ENCODE results near the gene NOC4L. TPM values are rescaled to one million over a fixed set of nuclear protein-coding genes. Genes with fewer than 3 reads are reported as not detected.
"Not testable (repeated sequence)": the region's sequence is repeated elsewhere in the genome, so short reads cannot be mapped to it uniquely, and the experiment has no call there.

NOC4L gene
- polyA plus RNA-seq, 1 donor = 16.2 TPM

DNA sequence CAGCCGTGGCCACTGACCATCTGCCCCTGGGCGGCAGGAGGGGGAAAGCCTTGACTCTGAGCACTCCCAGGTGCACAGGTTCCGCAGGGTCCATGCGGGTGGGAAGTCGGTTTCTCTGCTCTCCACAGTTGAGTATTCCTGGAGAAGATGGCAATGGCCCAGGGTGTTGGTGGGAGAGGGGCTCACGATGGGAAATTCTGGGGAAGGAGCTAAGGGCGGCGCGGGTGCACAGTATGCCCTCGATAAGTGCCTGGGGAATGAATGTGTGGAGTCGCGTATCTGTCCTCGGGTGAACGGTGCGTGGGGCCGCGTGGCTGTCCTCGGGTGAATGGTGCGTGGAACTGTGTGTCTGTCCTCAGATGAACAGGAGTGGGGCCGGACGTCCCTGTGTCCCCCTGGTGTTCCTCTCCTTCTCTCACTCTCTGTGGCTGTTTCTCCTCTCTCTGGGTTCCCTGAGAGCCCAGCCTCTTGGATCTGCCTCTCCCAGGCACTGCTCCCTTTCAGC, 38.0 kb downstream of the NOC4L start:
- no peak for DNase-seq

DNA sequence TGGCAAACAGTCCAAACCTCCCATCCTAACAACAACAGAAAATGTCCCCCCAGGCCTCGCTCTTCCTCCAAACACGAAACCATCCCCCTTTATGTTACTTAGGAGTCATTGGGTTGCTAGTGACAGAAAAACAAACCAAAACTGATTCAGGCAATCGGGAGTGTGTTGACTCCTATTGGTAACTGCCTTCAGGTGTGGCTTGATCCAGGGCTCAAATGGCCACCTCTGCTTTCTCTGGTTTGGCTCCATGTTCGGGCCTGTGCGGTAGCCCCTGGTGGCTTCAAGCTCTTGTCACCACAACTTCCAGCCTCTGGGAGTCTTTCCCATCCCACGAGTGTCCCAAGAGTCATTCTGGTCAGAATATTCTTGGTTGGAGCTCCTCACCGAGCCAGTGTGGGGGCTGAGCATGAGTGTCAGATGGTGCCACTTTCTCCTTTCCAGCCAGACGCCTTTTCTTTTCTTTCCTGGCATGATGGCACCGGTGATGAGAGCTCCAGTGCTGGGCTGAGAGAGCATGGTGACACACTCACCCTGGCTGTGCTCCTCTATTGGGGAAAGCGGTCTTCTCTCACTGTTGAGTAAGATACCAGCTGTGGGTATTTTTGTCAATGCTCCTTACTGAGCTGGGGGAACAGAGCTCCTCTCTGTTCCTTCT, 38.6 kb downstream of the NOC4L start:
- no peak for DNase-seq

DNA sequence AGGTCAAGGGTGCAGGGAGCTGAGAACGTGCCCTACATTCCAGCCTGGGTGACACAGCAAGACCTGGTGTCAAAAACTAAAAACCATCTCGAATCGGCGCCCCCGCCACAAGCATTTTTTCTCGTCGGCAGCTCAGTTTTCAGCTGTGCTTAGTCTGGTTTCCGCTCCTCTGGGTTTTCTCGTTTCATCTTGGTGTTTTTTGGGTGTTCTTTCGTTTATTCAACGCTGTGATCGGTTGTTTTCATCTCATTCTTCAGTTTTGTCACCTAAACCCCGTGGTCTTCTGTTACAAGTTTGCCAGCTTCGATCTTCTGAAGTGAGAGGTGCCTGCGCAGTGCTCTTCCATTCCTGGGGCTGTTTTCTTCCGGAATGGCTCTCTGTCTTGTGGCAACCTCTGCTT, 41.4 kb downstream of the NOC4L start:
- no peak for DNase-seq

DNA sequence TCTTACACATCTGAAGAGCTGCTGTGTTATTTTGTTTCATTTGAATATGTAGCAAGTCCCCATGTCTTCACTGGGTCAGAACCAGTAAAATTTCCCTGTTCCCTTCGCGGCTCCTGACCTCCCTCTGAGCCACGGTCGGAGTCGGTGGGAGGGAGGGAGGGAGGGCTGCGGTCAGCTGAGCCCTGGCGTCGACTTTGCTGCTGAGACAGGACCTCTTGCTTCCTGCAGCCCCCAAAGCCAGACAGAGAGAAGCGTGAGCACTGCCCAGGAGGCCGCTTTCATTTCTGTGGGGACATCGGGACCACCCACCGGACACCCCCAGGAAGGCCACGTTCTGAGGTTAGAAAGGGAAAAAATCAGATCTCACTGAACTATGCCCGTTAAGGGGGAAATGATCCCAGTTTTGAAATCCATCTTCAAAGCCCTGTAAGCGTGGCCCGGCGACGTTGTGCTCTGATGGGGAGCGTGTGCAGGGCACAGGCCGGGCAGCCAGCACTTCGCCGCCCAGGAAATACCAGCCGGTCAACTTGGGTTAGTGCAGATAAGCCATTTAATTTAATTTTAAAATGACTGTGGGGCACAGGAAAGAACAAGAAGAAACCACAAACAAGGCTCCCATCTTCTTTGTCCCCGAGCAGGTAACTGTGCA, 42.1 kb downstream of the NOC4L start:
- no peak for DNase-seq

DNA sequence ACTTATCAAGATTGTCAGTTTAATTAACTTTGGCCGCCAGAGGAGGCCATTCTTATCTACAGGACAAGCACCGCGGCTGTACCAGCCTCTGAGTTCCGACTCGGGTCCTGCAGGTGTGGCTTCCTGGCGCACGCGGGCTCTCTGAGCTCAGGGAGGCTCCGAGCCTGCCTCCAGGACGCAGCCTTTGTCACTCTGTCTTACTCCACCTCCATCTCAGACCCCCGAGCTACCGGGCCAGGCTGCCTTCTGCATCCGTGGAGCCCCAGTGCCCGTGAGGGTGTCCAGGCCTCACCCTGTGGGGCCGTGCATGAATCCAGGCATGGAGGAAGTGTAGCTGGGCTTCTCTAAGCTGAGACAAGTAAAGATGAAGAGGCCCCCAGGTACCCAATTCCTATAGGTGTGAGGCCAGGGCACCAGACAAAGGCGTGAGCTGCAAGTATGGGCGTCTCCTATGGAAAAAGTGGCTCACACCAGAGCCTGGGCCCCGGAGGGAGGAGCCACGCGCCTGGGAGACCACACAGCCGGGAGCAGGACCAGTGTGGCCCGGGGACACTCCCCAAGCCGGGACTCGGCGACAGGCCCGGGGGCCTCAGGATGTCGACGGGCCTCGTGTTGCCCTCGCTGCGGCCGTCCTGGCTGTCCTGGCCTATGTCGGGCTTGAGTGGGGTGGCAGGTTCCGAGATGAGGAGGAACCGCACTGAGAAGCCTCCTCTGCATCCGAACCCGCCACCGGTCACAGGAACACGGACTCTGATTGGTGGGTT, 42.8 kb downstream of the NOC4L start:
- DNase-seq = no peak

DNA sequence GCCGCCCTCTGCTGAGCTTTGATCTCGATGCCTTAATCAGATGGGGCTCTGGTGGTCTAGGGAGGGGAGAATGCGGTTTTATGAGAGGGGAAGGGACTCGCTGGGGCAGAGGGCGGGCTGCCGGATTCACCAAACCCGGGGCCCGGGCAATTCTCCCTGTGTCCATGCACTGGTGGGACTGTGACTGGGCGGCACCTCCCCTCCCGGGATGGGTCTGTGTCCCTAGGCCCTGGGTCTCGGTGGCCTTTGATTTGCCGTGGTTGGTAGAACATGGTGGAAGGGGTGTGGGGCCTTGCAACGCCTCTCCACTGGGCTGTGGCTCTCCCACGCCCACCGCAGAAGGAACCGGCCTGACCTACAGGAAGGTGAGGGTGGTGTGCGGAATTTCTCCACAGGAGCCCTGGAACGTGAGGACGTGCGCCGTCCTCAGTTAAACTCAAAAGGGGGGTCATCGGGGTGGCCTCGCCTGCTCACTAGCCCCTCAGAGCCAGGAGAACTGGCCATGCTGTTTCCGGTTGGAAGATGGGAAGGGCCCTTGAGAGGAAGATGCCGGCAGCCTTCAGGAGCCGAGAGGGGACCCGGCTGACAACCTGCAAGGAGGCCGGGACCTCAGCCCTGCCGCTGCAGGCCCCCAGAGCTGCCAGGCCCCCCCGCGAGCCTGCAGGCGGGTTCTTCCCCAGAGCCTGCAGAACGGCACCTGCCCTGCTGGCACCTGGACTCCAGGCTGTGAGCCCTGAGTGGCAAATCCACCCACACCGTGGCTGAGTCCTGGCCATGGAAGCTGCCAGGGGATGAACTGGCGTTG, 43.6 kb downstream of the NOC4L start:
- DNase-seq = no peak

DNA sequence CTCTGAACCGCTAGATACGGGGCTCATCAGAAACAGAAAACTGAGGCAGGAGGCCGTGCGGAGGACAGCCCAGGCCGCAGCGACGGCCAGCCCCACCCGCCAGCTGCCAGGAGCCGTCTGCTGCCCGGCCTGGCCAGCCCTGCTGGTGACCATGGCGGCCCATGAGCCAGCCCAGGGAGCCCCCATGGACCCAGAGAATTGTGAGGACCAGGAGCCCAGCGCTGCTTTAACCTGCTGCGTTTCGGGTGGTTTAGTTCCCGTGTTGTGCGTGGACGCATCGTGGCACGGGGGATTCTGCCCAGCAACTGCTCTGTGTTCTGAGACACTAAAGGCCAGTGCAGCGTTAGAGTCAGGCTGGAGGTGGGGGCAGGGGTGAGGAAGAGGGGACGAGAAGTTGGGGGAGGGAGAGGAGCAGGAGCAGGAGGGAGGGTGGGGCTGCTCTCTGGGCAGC, 44.2 kb downstream of the NOC4L start:
- no peak for DNase-seq

DNA sequence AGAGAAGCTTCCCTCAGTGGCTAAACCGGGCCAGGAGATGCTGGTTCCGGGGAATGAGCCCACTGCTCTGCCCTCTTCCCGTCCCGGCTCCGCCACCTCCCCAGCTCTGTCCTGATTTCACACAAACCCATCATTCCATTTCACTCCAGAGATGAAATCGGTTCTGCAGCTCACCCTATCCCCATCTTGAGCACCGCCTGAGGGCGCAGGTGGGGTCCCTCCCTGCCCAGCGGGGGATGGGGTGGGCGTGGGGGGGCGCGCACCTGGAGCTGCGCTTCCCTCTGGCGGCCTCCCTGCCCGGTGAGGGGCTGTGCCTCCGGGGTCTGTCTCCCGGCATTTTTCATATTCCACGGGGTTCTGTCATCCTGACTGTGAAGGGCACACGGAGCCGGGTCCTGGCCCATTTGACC, 44.7 kb downstream of the NOC4L start:
- DNase-seq = no peak

DNA sequence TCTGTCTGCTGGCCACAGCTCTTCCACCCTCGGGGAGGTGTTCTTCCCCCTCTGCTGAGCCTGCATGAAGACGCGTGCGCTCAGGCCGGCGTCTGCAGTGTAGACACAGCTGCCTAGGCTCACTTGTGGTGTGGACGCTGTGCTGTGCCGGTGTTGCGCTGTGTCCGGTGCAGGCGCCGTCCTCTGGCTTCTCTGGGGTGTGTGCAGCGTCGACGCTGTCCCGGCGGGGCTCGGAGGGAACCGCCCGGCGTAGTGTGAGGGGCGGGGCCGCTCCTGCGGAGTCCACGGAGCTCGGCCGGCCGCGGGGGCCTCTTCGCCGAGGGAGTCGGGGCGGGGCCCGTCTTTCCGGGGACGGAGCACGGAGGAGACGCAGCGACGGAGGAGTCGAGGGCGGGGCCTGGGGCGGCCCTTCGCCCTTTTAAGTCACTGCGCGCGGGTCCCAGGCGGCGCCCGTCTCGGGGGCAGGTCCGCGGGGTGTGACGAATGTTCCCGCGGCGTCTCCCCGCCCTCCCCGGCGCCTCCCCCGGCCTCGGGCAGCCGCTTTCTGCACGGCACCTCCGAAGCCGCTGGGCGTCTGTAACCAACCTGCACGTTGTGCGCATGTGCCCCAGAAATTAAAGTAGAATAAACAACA, 45.2 kb downstream of the NOC4L start:
- peak; percentile 69 for DNase-seq

DNA sequence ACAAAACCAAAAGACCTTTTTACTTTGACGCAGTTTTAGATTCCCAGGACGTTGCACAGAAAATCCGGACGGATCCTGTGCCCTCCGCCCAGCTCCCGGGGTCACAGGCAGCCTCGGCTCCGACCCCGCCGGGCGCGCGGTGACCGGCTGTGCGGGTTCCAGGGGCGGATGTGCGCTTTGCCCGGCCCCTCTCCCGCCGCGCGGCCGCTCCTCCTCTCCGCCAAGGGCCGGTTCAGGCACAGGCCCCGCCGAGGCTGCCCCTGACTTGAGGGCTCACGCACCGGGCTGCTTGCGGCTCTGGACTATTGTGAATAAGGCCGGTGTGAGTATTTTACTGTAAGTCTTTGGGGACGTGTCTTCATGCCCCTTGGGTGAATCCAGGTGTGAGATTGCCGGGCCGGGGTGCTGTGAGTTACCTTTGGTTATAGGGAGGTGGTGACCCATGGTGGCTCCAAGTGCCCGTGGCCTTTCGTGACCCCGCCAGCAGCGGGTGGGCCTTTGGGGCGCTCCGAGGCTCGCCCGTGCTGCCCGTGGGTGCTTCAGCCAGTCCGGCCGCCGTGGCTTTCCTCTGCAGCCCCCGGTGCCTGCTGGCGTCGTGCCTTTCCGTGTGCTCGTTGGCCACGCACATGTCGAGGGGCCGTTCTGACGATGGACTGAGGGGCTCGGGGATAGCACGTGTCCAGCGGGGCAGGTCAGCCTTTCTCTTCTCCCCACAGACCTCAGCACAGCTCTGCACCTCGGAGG, 45.9 kb downstream of the NOC4L start:
- DNase-seq = no peak

DNA sequence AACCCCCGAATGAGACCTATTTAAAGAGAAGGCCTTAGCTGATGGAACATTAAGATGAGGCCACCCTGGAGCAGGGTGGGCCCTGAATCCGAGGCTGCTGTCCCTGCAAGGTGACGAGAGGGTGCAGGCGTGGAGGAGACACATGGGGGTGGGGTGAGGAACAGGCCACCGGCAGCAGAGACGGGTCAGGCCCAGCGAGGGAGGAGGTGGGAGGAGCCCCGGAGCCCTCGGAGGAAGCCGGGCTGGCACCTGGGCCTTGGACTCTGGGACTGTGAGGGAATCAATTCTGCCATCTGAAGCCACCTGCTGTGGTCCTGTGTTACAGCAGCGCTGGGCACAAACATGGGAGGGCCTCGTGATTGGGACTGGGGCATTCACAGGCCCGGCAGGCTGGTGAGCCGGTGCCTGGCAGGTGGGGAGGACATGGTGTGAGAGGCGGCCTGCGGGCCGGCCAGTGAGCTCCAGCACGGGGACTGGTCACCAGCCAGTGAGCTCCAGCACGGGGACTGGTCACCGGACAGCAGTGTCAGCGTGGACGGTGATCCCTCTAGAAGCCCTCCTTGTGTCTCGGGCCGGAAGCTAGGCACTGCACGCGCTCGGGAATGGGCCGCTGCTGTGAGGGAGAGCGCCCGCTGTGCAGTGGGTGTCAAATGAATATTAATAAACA, 46.7 kb downstream of the NOC4L start:
- DNase-seq = no peak

DNA sequence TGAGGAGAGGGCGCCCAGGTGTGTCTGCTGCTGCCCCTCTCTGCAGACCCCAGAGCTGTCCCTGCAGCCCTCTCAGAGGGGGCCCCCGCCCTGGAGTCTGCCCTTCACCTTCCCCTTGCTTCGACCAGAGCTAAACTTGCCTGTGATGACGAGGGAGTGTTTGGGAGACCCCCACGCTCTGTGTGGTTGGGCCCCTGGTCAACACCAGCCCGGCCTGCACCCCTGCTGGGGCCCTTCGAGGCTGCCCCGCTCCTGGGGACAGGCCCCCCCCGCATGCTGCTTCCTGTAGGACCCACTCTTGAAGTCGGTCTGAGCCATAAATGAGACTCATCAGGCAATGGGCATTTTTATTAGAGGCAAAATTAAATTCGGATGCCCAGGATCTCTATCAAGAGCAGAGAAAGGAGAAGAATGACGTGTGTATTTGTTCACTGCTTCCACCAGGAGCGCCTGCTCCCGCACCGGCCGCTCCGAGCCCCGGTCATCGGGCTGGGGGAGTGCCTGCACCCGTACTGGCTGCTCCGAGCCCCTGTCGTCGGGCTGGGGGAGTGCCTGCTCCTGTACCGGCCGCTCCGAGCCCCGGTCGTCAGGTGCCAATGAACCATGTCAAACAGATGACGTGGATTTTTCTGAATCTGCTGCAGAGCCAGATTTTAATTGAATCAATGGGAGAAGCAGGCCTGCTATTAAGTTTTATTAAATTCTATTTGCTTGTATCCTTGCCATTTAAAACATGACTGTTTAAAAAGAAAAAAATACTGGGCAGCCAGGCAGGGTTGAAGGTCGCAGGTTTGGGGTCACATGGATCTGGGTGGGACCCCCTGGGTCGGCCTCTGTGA, 47.7 kb downstream of the NOC4L start:
- DNase-seq = no peak

DNA sequence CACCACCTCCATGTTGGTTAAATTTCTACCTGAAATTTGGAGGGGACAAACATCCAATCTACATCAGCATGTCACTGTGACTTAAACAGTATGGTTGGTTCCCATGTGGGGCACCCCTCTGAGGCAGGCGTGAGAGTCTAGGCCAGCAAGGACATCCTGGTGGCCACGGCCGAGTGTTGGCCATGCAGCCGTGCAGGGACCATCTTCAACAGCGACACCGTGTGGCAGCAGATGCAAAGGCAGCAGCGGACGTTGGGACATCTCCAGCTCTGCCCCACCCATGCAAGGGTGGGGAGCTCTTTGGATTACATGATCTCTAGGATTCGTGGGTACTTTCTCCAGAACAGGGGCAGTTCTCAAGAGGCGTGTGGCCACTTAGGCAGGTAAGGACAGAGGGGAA, 49.8 kb downstream of the NOC4L start:
- DNase-seq = no peak

DNA sequence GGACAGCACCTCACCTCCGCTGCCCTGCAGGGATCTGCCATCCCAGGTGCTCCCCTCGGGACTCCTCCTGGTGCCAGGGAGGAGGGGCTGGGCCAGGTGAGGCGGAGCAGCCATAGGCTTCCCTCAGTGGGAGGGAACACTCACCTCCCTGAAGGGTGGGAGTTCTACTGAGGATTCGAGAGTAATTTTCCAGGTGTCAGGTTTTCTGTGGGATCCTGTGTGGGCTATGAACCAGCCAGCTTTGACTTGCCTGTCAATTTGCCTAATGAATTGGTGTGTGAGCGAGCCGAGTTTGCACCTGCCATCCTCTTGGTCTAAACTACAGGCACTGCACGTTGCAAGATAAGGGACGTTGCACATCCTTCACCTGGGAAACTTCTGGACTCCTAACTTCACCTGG, 50.3 kb downstream of the NOC4L start:
- no peak for DNase-seq

DNA sequence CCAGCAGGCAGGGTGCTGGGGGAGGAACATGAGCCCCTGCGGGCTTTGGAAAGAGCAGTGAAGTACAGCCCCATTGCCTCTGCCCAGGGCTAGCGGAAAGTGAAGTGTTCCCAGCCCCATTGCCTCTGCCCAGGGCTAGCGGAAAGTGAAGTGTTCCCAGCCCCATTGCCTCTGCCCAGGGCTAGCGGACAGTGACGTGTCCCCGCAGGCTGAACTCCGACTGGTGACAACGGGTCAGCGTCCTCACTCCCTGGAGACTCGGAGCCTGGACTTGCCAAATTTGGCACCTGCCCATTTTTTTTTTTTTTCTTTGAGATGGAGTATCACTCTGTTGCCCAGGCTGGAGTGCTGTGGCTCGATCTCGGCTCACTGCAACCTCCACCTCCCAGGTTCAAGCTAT, 51.0 kb downstream of the NOC4L start:
- DNase-seq = not testable (repeated sequence)

DNA sequence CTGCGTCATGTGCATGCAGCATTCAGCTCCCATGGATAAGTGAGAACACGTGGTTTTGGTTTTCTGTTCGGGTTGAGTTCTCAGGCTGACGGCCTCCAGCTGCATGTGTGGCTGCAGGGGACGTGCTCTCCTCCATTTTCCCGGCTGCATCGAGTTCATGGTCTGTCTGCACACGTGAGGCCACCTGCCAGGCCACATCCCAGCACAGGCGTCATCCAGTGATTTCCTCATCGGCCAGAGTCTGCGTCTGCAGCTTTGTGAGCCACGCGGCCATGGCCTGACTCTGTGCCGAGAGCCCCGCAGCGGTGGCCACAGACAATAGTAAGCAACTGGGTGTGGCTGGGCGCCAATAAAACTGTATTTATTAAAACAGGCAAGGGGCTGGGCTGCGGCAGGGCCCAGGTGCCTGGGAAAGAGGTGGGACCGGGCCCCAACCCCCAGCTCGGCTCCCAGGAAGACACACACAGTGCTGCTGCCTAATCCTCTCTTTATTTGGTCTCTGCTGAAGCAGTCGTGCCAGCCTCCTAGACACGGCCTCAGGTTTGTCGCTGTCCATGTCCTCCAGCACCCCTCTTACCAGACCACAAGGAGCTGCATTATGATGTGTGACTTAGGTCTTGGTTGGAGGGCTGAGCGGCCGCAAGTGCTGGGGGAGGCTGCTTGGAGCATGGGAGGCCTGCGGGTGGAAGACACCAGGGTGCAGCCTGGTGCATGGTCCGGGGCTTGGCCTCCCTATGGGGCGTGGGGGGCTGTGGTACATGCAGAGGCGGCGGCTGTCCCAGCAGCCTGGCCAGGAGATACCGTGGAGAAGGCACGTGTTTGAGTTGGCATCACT, 52.0 kb downstream of the NOC4L start:
- no peak for DNase-seq

DNA sequence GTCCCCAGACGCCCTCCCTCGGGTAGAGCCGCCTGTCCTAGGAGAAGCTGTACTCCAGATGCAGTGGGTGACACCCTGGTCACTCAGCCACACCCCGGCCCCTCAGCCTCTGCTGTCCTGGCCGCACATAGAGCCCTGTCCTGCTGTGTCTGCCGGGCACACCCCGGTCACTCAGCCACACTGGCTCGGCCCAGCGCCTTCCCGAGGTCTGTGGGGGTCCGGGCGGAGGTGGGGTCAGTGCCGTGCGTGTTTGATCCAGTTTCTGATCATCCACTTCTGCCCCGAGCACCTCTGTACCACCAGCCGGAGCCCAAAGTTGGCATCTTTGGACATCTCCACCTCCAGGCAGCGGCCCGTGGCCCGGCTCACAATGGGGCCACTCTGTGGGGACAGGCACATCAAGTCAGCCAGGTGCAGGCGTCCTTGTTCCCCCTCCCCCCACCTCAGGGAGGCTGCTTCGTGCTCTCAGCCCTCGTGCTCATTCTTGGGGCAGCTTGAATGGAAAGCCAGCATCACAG, 52.7 kb downstream of the NOC4L start:
- DNase-seq = no peak

DNA sequence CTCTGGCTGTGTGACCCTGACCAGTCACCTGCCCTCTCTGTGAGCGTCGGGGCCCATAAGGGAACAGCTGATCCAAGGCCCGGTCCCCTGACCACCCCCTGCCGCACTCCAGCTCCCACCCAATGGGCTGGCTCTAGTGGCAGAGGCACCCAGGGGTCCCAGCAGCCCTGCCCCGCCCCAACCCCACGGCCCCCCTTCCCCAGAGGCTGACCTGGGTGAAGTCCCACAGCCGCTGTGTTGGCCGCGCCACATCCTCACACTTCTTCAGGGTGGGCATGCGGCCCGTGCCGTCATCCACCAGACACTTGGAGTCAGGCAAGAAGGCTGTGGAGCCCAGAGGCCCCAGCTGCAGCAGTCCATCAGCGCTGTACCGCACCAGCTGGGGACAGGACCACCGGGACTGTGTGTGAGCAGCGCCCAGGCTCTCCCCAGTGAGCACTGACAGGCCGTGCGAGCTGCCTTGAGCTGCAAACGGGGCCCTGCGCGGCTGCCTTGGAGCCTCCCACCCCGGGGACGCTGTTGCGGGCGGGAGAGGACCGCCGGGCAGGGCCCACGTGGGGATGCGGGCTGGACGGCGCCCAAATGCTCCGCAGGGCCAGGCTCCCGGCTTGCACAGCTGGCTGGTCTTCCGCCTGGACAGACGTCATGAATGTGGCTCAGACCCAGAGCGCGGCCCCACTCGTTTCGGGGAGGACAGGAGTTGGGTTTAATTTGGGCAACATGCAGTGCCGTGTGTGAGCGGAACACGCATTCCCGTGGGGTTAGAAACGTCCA, 53.5 kb downstream of the NOC4L start:
- DNase-seq = peak; percentile 41

Measured in hindlimb muscle (tissue), 1 donor.